GM21528 (cell line): Measurements from ENCODE around the gene SCAMP3.

Experiments
- ATAC-seq: cut with Tn5 transposase; IDR thresholded peaks from one replicate; pipeline ENCODE4 v1.9.1; 2021; ENCODE audit warnings: mild to moderate bottlenecking, moderate library complexity; ENCODE audit not compliant: unreplicated experiment, low FRiP score

Gene SCAMP3

DNA sequence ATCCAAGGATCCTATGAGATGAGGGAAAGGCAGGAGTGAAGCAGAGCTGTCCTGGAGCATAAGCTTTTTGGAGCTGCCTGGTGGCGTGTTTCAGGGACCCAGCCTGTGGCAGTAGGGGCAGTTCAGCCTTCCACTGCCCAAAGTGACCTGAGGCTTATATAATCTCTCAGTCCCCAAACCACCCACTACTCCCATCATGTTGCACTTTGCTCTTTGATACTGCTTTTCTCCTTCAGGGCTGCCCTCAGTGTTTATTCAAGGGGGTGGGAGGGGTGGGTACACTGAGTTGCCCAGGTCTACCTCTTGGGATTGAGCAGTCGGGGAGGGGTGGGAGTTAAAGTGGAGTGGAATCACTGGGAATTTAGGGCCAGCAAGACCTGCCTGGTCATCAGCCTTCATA lies 24.4 kb upstream of the SCAMP3 start:
- ATAC-seq, result no peak

DNA sequence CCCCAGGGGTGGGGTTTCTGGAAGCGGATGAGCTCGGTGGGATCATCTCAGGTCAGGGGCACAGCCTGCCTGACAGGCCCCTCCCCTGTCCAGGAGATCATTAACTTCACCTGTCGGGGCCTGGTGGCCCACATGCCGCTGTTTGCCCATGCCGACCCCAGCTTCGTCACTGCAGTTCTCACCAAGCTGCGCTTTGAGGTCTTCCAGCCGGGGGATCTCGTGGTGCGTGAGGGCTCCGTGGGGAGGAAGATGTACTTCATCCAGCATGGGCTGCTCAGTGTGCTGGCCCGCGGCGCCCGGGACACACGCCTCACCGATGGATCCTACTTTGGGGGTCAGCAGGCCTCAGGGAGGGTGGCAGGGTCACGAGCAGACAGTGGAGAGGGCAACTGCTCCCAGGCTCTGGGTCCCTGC lies 23.5 kb upstream of the SCAMP3 start:
- no peak for ATAC-seq

DNA sequence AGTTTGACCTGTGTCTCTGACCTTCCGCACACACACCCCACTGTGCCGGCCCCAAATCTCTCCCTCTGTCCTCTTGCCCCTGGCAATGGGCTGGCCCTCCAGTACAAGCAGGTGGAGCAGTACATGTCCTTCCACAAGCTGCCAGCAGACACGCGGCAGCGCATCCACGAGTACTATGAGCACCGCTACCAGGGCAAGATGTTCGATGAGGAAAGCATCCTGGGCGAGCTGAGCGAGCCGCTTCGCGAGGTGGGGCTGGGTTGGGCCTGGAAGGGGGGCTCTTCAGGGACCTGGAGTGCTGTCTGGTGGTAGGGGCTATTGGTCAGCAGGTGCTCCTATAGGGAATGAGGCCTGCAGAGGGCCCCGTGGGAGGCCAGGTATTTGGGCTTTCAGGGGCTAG lies 22.9 kb upstream of the SCAMP3 start:
- ATAC-seq, result no peak

DNA sequence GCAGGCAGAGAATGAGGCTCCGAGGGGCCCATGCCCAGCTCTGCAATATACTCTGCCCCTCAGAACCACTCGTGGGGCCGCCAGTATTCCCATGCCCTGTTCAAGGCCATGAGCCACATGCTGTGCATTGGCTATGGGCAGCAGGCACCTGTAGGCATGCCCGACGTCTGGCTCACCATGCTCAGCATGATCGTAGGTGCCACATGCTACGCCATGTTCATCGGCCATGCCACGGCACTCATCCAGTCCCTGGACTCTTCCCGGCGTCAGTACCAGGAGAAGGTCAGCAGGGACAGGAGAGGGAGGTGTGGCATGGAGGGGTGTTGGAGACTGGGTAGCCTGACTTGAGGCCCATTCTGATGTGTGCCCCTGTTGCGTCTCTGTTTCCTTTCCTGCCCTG lies 22.3 kb upstream of the SCAMP3 start:
- ATAC-seq, result no peak

DNA sequence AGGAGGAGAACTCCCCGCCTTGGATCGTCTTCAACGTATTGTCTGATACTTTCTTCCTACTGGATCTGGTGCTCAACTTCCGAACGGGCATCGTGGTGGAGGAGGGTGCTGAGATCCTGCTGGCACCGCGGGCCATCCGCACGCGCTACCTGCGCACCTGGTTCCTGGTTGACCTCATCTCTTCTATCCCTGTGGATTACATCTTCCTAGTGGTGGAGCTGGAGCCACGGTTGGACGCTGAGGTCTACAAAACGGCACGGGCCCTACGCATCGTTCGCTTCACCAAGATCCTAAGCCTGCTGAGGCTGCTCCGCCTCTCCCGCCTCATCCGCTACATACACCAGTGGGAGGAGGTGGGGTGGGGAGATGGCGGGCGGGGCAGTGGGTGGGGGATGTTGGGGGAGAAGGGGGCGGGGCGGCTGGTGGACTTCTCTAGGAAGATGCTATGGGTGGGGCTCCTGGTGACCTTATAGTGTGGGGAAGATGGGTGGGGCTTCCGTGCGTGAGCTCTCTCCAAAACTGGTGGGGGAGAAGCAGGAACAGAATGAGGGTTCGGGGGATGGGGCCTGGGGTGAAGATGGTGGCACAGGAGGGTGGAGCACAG lies 20.4 kb upstream of the SCAMP3 start:
- no peak for ATAC-seq

DNA sequence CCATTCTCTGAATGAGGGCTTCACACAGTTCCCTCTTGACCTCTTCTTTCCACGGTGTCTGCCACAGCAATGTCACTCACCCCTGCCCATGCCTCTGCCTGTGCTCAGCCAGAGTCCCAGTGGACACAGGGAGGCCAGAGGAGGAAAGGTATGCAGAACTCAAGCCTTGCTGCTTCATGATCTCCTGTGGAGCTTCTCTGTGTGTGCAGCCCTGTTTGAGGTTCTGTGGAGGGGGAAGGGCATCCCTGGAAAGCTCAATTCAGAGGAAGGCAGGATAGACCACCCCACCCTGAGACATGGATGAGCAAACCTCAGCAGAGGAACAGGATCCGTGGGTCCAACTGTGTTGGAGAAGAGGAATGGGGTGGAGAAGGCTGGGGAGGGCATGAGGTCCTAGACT lies 17.1 kb upstream of the SCAMP3 start:
- ATAC-seq, result no peak

DNA sequence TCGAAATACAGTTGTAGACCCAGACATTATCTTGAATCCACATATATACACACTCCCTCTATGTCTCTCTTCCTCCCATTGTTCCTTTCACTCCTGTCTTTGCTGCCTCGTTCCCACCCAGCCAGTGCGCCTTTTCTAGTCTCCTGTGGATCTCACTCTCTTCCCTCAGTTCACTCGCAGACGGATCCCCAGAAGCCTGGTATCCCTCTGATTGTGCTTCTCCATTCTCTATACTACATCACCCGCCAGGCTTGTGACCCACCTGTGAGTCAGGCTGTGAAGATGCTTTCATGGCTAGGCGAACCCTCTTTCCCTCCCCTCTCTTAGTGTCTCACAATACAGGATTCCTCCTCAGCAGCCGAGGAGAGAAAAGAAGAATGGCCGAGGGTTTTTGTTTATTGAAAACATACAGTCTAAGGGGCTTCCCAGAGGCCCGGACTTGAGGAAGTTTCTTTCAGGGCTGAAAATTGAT lies 16.6 kb upstream of the SCAMP3 start:
- no peak for ATAC-seq

DNA sequence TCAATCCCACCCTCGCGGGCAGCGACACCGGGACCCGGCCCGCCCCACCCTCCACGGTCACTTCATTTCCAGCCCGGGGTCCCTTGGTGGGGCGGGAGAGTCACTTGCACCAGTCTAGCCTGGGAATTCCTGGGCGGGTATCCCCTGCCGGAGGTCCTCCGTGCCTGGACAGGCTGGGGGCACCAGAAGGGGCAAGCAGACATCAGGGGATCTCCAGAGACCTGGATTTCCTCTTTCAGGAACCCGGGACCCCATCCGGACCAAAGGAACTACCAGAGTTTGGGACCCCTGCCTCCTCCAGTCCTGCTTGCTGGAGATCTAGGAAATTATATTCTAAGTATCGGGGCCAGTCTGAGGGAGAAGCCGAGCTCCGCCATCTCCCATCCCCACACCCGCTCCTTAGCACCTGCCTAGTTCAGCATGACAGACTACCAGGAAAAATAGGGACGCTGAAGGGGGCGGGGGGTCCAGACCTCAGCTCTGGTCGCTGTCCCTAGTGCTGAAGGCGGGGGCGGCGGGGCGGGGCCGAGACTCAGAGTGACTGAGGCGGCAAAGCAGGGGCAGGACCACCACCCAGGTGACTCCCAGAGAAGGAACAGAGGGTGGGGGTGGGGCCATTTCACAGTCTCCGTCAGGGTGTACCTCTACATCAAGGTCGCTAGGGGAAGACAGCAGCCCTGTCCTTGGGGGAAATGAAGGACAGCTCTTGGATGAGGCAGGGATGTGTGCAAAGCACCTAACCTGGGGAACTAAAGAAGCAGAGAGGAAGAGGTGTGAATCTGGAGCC lies 15.9 kb upstream of the SCAMP3 start:
- no peak for ATAC-seq

DNA sequence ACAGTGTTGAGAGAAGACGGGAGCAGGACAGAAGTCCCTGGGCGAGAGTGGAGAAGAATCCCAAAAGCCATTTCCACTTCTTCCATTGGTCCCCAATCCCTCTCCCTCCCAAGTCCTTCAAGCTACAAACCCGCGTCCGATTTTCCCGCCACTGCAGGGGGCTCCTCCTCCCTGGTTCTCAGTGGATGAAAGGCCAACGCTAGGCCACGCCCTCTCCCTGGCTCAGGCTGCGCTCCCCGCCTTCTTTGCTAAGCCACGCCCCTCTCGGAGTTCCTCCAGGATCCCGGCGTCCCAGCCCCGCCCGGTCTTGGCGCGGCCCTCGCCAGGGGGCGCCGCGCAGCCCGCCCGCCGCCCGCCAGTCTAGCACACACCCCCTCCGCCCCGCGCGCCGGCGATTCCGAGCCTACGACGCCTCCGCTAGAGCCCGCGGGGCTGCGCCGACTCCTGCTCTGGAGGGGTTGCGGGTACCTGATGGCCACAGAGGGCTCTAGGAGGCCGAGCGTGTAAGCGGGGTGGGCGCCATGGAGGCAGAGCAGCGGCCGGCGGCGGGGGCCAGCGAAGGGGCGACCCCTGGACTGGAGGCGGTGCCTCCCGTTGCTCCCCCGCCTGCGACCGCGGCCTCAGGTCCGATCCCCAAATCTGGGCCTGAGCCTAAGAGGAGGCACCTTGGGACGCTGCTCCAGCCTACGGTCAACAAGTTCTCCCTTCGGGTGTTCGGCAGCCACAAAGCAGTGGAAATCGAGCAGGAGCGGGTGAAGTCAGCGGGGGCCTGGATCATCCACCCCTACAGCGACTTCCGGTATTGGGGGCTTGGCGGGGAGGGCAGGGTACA lies 15.1 kb upstream of the SCAMP3 start, which contains the start of gene HCN3:
Gene HCN3, plus strand, starts transcription at position 394 of the 832 bp plus-strand sequence. Its CDS starts 128 bp downstream, at position 522.
- ATAC-seq, result peak; percentile 59

DNA sequence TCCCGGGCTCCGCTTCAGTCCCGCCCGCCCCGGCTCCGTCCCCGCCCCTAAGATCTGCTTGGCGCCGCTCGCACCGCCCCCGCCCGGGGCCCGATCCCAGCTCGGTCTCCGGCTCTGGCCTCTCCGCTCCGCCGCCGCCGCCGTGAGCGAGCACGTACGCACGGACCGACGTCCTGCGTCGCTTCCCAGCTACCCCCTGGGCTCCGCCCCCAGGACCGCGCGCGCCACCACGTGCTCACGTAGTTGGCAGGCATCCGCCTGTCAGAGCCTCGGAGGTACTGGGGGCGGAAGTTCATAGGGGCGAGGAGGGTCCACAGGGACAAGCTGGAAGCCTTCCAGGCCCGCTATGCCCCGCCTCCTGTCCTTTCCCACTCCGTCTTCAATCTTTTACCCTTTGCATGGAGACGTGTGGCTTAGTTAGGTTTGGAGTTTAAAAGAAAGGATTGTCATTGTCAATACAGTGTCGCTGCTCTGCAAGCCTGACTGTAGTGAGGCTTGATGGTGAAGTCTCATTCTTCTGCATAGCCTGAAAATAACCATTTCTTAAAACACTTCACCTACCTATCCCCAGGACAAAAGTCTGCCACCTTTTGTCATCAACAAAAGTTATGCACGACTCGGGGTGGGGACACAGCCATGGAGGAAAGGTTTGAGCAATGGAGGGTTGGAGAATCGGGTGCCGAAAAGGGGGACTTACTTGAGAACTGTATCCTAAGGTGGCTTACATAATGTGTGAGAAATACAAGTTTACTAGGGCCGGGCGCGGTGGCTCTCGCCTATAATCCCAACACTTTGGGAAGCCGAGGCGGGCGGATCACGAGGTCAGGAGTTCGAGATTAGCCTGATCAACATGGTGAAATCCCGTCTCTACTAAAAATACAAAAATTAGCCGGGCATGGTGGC lies 11.4 kb upstream of the SCAMP3 start, which contains the start of gene CLK2:
Gene CLK2, minus strand, starts transcription at position 162 of the 903 bp plus-strand sequence. CDS start 2,527 bp downstream, outside the sequence.
- peak; percentile 65 for ATAC-seq

DNA sequence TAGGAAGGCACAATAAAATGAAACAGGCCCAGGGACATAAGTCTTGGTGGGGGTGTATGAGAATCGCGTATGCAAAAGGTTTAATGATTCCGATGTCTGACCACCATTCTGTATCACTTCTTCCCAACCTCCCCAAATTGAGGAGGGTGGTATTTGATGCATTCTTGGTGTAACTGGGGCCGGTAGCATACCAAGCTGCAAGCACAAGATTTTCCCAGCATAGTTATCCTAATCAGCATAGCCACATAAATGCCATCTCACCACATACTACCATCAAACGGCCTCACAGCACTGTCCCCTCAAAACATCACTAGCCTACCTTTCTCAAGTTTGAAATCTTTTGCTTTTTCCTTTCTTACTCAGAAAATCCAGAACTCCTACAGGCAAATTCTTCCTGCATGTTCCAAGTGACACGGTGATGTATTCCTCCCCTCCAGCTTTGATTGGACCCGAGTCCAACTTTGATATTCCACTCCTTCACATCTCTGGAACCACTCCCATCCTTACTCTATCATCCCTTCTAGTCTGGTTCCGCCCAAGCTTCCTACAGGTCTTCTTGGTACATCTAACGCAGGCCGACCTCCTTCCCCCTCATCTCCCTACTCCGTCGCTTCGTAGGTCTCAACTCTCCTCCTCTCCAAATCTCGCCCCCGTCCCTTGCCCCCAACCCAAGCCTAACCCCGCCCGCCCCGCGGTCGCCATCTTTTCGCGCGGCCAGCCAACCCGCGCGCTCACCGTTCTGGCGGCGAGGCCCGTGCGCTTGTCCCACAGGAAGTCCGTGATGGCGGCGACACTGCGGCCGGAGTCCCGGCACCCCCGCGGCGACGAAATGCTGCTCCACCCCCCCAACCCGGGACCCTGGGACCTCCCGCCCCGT lies 10.5 kb upstream of the SCAMP3 start:
- peak; percentile 33 for ATAC-seq

DNA sequence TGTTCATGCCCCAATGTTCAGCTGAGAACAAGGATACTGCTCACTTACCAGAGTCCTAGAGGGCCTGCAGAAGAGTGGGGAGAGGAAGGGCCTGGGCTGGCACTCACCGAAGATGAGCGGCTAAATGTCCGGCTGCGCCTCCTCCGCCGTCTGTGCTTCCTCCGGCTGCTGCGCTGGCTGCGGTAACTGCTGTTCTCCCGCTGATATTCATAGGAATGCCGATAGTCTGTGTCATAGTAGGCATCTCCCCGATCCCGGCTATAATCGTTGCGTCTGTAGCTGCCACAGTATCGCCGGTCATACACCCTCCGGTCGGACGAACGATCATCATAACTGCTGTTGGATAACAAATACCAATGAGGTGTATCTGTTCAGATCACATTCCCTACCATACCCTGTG lies 7.2 kb upstream of the SCAMP3 start:
- ATAC-seq, result no peak

DNA sequence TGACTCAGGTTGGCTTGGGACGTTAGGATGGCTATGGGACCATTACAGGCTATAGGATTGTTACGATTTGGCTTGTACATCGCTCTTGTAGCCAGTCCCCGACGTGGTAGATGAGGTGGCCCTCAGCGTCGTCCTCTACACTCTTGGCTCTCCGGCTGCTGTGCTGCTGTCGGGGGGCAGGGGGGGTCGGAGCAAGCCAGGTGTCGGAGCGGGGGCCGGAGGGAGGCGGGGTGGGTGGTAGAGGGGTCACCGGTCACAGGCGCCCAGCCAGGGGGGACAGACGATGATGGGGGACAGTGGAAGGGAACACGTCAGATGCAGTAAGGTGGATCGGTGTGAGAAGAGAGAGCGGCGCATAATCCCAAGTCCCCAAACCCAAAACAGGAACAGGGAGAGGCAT lies 6.5 kb upstream of the SCAMP3 start:
- no peak for ATAC-seq

DNA sequence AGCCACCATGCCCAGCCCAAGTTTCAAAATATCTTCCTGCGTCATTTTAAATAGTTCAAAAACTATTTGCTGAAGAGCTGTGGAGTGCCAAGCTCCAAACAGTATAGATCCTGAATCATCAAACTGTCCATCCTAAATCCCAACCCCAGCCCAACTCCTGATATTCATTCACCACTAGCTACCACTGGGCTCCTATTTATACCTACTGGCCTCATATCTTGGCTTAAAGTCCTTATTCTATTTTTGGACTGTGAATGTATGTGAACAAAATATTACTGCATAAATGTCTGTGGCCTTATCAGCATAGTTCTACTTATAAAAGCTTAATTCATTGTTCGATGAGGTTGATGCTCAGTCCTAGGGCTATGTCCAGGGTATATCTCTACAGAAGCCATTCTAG lies 5.2 kb upstream of the SCAMP3 start:
- no peak for ATAC-seq

DNA sequence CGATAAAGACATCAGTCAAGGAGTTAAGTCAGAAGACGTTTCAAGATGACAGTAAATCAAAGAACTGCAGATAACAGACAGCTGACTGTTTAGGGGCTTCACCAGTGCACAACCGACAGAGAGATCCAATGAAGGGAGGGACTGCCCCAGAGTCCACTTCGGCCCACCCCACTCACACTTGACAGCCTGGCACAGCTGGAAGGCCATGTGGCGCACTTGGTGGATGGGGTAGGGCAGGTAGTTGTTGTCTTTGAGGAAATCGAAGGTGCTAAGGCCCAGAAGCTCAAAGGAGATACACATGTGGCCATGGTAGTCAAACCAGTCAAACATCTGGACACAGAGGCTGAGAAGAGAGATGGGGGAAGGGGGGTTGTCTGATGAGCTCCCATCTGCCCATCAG lies 4.4 kb upstream of the SCAMP3 start:
- ATAC-seq, result no peak

DNA sequence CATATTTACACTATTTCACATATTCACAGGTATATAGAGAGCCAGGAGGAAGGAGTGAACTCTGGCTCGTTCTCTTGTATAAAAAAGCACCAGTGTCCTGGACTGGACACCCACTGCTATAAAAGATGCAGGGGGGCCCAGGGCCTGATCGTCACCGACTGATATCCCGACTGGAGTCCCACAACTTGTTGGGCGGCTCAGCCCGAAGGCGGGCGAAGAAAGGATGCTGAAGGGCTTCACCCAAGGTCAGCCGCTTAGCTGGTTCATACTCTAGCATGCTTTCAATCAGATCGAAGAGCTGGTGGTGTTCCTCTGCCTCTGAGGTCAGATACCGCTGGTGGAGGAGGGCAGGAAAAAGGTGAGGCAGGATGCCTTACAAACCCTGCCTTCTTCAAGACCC lies 907 bp upstream of the SCAMP3 start:
- ATAC-seq, result no peak

DNA sequence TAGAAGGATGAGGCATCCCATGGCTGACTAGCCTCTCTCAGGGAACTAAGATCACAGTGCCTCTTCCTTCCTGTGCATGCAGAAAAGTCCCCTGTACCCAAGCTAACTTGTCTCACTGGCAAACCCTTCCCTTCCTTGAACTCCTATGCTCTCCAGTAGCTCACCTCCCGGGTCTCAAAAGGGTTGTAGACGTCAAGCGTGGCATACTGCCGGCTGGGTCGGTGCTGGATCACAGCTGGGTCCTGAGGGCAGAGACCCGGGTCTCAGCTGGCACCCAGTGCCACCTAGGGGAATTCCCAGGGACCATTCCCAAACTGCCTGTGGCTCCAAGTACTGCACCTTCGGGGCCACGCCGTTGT lies 688 bp downstream of the SCAMP3 start:
- ATAC-seq, result peak; percentile 2

DNA sequence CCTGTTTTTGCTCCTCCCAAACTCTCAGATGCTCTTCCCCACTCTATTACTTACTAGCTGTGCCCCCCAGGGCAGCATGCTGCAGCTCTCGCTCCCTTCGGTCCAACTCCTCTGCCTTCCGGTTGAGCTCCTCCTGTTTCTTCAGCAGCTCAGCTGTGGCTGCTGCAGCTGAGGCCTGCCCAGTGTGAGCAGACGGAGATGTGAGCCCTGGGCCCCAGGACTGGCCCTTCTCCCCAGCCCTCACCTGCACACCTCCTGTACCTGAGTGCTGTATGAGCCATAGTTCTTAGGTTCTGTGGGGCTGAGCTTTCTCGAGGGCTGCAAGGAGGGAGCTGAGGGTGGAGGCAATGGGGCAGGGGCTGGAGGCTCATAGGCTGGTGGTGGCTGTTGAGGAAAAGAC lies 1.9 kb downstream of the SCAMP3 start:
- no peak for ATAC-seq
